Fibroblast of skin of right quadriceps (primary cell): ENCODE measurements around the gene FAM222A.

ENCODE experiments used
- DNase-seq: peaks from one replicate; pipeline ENCODE4 v3.0.0-alpha.2; 2013

FAM222A gene

DNA sequence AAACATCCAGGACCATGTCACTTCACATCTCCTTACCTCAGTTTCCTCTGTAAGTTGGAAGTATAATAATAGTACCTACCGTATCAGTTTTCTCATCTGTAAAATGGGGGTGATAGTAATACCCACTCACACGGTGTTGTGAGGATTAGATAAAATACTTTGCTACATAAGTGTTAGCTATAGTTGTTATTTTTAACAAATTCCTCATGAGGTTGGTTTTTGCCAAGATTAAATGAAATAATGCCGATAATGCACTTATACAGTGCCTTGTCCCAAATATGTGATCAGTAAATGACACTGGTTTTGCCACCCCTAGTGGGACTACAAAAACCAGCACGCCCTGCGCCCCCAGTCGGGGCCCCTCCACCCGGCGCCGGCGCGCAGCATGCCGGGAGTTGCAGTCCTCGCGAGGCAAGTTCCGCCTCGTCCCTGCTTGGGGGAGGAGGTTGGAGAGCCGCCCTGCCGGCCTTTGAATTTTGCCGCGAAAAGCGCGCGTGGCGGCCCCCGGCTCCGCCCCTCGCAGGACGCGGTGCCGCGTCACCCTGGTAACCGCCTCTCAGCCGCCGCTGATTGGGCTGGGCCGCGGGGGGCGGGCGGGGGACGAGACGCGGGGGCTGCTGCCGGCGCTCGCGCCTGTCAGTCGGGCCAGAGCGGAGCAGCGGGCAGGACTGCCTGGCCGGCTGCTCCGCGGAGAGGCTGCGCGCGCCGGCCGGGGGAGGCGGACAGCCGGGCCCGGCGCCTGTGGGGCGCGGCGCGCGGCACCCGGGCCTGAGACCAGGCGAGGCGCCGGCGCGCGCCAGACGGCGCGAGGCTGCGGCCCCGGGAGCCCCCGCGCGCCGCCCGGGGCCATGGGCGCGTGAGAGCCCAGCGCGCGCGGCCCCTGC, at the start of gene FAM222A:
Gene FAM222A (plus strand): TSS at position 639 of the 884 bp plus-strand sequence. CDS start 30,322 bp downstream, outside the sequence.
- DNase-seq, result peak; percentile 95

GRCh38 chr12:109664402-109664801, 49.2 kb upstream of the FAM222A start:
- DNase-seq, result no peak

- no peak for DNase-seq
Observed at GRCh38 chr12:109666068-109666467, 47.6 kb upstream of the FAM222A start.

- no peak for DNase-seq
Observed at GRCh38 chr12:109670731-109671130, 42.9 kb upstream of the FAM222A start.

DNA sequence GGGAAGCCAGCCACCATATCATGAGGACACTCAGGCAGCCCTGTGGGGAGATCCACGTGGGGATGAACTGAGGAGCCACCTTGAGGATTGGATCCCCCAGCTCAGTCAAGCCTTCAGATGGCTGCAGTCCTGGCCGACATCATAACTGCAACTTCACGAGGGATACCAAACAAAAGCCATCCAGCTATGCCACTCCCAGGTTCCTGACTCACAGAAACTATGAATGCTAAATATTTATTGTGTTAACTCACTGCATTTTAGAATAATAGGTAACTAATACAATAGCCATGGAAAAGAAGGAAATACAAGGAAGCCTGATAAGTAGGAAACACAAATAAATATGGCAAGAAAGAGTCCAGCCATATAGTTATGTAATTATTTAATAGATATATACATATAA, 42.1 kb upstream of the FAM222A start:
- DNase-seq, result no peak

- DNase-seq, result no peak
Observed at GRCh38 chr12:109673379-109673778, 40.2 kb upstream of the FAM222A start.

DNA sequence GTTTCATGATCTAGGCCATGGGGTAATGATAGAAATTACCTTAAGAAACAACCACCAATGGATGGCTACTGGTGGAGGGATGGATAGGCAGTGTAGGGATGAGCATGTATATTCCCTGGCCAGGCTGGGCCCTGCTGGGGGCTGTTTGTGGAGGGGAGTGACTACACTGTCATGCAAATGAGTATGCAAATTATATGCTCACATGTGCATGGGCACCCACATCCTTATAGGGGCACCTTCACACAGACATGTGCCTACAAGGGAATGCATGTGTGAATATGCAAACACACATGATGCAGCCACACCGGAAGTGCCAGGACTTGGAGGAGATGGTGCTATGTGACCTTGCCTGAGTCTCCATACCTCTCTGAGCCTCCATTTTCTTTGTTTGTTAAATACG, 39.7 kb upstream of the FAM222A start:
- DNase-seq, result no peak

DNA sequence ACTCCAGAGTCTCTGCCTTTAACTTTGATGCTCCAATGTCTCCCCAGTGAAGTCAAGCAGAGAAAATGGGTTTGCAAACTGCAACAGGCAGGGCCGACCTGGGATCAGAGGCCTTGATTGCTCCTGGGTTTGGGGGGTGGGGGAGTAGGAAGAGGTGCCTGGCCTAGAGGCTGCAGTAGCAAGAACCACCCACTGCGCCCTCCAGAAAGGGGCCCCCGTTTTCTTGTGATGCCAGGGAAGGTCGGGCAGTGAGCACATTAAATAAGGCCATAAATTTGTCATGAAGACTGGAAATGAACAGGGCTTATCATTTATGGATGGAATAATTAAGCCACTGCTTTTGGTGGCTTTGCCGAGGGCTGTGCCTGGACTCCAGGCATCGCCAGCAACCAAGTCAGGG, 38.2 kb upstream of the FAM222A start:
- no peak for DNase-seq

GRCh38 chr12:109677279-109677691, 36.3 kb upstream of the FAM222A start:
- no peak for DNase-seq

GRCh38 chr12:109678719-109679118, 34.9 kb upstream of the FAM222A start:
- DNase-seq, result no peak

- no peak for DNase-seq
Observed at GRCh38 chr12:109679501-109680263, 33.9 kb upstream of the FAM222A start.

DNA sequence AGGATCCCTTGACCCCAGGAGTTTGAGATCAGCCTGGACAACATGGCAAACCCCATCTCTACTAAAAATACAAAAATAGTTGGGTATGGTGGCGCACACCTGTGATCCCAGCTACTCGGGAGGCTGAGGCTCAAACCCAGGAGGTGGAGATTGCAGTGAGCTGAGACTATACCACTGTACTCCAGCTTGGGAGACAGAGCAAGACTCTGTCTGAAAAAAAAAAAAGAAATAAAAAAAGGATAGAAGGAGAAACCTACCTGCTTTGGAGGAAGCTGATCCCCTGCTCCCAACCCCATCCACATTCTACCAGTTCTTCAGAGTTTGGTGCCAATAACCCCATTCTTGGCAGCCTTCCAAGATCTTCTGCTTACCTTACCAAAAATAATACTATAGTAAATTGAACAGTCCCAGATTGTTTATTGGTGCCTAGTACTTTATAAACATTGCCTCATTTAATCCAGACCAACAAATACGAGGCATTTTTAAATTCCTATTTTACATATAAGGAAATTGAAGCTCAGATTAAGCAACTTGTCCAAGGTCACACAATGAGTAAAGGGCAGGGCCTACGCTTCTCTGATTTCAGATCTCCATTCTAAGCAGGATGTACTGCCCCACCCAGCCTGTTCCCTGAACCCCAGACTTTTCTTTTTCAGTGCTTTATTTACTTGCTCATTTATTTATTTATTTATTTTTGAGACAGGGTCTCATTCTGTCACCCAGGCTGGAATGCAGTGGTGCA, 33.2 kb upstream of the FAM222A start:
- no peak for DNase-seq

DNA sequence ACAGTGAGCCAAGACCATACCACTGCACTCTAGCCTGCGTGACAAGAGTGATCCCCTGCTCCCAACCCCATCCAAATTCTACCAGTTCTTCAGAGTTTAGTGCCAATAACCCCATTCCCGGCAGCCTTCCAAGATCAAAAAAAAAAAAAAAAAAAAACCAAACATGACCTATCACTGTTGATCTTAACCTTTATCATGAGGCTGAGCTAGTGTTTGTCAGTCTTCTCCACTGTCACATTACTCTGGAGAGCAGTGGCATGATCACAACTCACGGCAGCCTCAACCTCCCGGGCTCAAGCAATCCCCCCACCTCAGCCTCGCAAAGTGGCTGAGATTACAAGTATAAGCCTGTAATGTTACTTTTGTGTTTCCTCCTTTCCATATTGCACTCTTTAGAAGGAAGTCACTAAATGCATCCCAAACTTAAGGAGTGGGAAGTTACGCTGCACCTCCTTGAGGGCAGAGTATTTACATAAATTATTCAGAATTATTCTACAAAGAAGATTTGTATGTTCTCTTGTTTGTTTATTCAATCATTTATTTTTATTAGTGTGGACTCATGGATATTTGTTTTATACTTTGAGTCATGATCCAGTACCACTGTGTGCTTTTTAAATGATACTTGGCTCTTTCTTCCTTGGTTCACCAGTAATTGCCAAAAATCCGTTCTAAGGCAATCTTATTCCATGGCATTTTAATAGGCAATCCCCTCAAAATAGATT, 31.5 kb upstream of the FAM222A start:
- no peak for DNase-seq

GRCh38 chr12:109682708-109683060, 30.9 kb upstream of the FAM222A start:
- no peak for DNase-seq

DNA sequence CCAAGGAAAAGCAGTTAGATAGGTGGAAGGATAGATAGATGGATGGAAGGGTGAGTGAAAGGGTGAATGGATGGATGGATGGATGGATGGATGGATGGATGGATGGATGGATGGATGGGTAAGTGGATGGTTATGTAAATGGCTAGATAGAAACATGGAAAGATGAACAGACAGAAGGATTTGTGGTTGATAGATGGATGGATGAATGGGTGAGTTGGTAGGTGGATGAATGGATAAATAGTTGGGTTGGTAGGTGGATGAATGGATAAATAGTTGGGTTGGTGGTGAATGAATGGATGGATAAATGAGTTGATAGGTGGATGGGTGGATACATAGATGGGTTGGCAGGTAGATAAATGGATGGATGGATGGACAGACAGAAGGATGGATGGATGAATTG, 30.3 kb upstream of the FAM222A start:
- no peak for DNase-seq

DNA sequence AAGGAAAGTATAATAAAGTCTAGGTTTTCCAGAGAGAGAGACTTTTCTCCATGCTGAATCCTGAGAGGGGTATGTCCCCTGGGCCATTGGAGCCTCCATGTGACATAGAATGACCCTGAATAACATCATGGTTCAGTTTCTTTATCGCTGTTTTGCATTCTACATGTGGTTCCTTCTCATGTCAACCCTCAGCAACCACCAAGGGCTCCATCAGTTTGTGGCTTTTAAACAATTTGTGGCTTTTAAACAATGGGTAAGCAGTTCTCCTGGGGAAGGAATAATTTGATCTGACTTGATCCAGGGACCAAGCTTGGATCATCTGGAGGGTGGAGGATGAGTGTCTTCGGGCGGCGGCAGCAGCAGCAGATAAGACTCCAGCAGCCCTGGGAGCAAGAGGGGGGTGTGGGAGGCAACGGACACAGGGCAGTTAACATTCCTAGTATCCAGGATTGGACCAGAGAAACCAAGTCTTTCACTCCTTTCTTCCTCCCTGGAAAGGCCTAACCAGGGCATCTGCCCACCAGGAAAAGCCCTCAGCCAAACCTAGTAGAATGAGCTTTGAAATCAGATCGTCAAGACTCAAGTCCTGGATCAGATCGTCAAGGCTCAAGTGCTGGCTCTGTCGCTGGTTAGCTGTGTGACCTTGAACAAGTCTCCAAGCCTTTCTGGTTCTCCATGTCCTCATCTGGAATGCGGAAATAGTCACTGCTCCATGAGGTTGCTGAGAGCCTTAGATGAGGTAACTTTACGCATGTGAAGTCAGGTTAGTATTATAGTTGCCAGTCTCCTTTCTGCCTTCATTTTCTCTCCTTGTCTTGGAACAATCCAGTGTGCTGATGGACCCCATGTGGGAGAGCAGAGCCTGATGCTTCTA, 27.8 kb upstream of the FAM222A start:
- DNase-seq, result no peak

GRCh38 chr12:109686523-109686922, 27.1 kb upstream of the FAM222A start:
- DNase-seq, result no peak

DNA sequence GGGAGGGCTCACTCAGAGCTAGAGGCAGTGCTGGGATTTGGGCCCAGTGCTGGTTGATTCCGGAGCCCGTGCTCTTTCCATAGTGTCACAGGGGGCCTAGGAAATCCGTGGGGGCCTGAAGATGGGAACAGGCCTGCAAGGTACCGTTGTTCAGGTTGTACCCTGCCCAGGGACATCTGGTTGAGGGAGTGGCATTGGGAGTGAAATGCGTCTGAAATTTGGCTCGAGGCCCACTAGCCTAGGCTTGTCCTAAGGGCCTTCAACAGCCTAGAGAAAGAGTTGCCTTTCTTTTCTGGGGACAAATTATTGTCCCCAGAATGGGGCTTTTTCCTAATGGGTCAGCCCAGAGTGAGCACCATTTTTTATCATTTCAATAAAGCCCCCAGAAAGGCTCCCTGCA, 26.4 kb upstream of the FAM222A start:
- DNase-seq, result no peak

GRCh38 chr12:109689426-109689825, 24.2 kb upstream of the FAM222A start:
- no peak for DNase-seq

DNA sequence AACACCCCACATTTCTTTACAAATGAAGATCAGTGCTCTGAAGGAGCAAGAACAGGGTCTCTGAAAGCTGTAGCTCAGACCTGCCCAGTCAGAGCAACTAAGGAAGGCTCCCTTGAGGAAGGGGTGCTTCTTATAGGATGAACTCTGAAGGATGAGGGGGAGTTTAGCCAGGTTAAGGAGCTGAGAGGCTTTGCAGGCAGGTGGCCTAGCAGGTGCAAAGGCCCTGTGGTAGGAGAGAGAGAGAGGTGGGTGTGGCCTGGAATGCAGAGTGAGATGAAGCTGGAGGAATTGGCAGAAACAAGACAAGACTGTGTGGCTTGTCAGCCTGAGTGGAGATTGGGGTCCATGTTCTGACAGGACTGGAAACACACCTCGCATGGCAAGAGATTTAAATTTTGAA, 20.5 kb upstream of the FAM222A start:
- no peak for DNase-seq
